ENCODE data around the gene GINS2. TPM values are rescaled to one million over a fixed set of nuclear protein-coding genes. Genes with fewer than 3 reads are reported as not detected.

Gene GINS2
- total RNA-seq, 1 experiment from 2014 or later: 12.0 TPM

- Histone ChIP-seq H3K4me1 (ENCODE audit: control insufficient read depth, insufficient read depth, low read length) (no peaks in the 10 kb centered on the region), H3K9me3 (ENCODE audit: control insufficient read depth, insufficient read depth, low read depth, low read length) (no peaks in the 10 kb centered on the region), H3K27ac (ENCODE audit: low read length) (no peak overlapping the region), H3K4me3 (ENCODE audit: low read depth in 2 of 2, low read length in 2 of 2) (no peak overlapping the region), H3K36me3 (ENCODE audit: control insufficient read depth, insufficient read depth, low read length) (no peaks in the 10 kb centered on the region), H3K27me3 (ENCODE audit: control insufficient read depth, insufficient read depth, low read length) (no peaks in the 10 kb centered on the region)
- ChIA-PET POLR2A (no interaction called here), CTCF (no interaction called here)
- intact Hi-C loops (cut with micrococcal nuclease; ENCODE audit: unreplicated experiment) (no loop called here), in situ Hi-C loops (cut with HindIII; ENCODE audit: low pct_unique_long_range_greater_than_20kb, low sequenced_read_pairs) (no loop called here)
- ATAC-seq: no peak
- TF ChIP-seq SIN3A (IDR thresholded peaks at IDR 0.05; ENCODE audit: borderline replicate concordance, insufficient read depth, low read depth, low read length) (no peak), TCF7L2 (IDR thresholded peaks at IDR 0.05; ENCODE audit: low read depth, low read length) (no peak), POLR2AphosphoS5 (IDR thresholded peaks at IDR 0.05; ENCODE audit: low read depth, low read length) (no peak), REST (IDR thresholded peaks at IDR 0.05; ENCODE audit: insufficient read depth in 1 of 2, low read depth in 2 of 2, low read length in 1 of 2) (no peak), CTCF (IDR thresholded peaks at IDR 0.05) (no peak)
- no peak for DNase-seq (ENCODE audit: low read depth, low spot score)
- BruUV-seq (replicated peaks): no TSS peak
These were observed 42.4 kb upstream of the GINS2 start for GRCh38 chr16:85731179-85731578.

- no peak for ATAC-seq
- in situ Hi-C loops (cut with HindIII; ENCODE audit: low pct_unique_long_range_greater_than_20kb, low sequenced_read_pairs): no loop called here
- no peak for TF ChIP-seq SIN3A (IDR thresholded peaks at IDR 0.05; ENCODE audit: borderline replicate concordance, insufficient read depth, low read depth, low read length)
- TF ChIP-seq REST (IDR thresholded peaks at IDR 0.05; ENCODE audit: insufficient read depth in 1 of 2, low read depth in 2 of 2, low read length in 1 of 2): no peak
- no peak for TF ChIP-seq POLR2AphosphoS5 (IDR thresholded peaks at IDR 0.05; ENCODE audit: low read depth, low read length)
These were observed 41.4 kb upstream of the GINS2 start for GRCh38 chr16:85730186-85730465.

More at GRCh38 chr16:85730186-85730465, 41.4 kb upstream of the GINS2 start:
- Histone ChIP-seq H3K4me1 (ENCODE audit: control insufficient read depth, insufficient read depth, low read length) (no peaks in the 10 kb centered on the region), H3K9me3 (ENCODE audit: control insufficient read depth, insufficient read depth, low read depth, low read length) (no peaks in the 10 kb centered on the region), H3K27me3 (ENCODE audit: control insufficient read depth, insufficient read depth, low read length) (no peaks in the 10 kb centered on the region), H3K36me3 (ENCODE audit: control insufficient read depth, insufficient read depth, low read length) (no peaks in the 10 kb centered on the region), H3K27ac (ENCODE audit: low read length) (no peak overlapping the region), H3K4me3 (ENCODE audit: low read depth in 2 of 2, low read length in 2 of 2) (no peak overlapping the region)
- intact Hi-C loops (cut with micrococcal nuclease; ENCODE audit: unreplicated experiment): no loop called here
- no TSS peak for BruUV-seq (replicated peaks)
- CTCF ChIA-PET: no interaction called here
- DNase-seq (ENCODE audit: low read depth, low spot score): no peak
- POLR2A ChIA-PET: no interaction called here
